ENCODE data around the gene NUP93. TPM values are rescaled to one million over a fixed set of nuclear protein-coding genes. Genes with fewer than 3 reads are reported as not detected.
"Not testable (repeated sequence)": the region's sequence is repeated elsewhere in the genome, so short reads cannot be mapped to it uniquely, and the experiment has no call there.

NUP93 gene
- total RNA-seq, 2 experiments from 2014 or later: 129 to 143 TPM

- DNase-seq (no peak), ATAC-seq (no peak)
- ChIA-PET POLR2A (interaction anchor here (0.6 to 1.1 kb wide), 4 partner anchors 10 to 247 kb away, joined by 3 to 4 read pairs (median 4); partner anchors contain the start of gene MT1X), CTCF (interaction anchor here (0.6 to 5.4 kb wide), 5 partner anchors 9 to 137 kb away, joined by 3 to 36 read pairs (median 3); no protein-coding TSS in a partner anchor)
- no peaks in the 10 kb centered on the region for H3K9me3 Mint-ChIP-seq (ENCODE audit: insufficient read depth)
- H3K4me1 Mint-ChIP-seq (ENCODE audit: low read depth): peaks cover 41% of the 10 kb centered on the region
- peak overlapping the region; percentile 93 for H3K27ac Mint-ChIP-seq
- peak overlapping the region; percentile 80 for H3K4me3 Mint-ChIP-seq
- H3K36me3 Mint-ChIP-seq (ENCODE audit: low read depth): peaks cover 8% of the 10 kb centered on the region
- H3K27me3 Mint-ChIP-seq (ENCODE audit: low read depth): no peaks in the 10 kb centered on the region
Measured at GRCh38 chr16:56710181-56710737, 19.7 kb upstream of the NUP93 start.

DNA sequence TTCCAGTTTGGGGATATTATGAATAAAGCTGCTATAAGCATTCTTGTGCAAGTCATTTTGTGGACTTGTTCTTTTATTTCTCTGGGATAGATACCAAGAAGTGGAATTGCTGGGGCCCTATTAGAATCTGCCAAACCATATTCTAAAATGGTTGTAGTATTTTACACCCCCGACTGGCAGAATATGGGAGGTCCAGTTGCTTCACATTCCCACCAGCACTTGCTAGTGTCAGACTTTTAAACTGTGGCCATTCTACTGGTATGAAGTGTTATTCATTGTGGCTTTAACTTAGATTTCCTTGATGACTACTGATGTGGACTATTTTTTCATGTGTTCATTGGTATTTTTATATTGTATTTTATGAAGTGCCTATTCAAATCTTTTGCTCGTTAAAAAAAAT, 18.1 kb upstream of the NUP93 start:
- Mint-ChIP-seq H3K4me1 (ENCODE audit: low read depth) (peaks cover 41% of the 10 kb centered on the region), H3K4me3 (no peak overlapping the region), H3K27me3 (ENCODE audit: low read depth) (no peaks in the 10 kb centered on the region), H3K36me3 (ENCODE audit: low read depth) (peaks cover 8% of the 10 kb centered on the region), H3K27ac (no peak overlapping the region), H3K9me3 (ENCODE audit: insufficient read depth) (no peaks in the 10 kb centered on the region)
- DNase-seq: no peak
- CTCF ChIA-PET: interaction anchor here (0.7 to 1.2 kb wide), 2 partner anchors 17 to 135 kb away, joined by 3 read pairs; no protein-coding TSS in a partner anchor
- no peak for ATAC-seq
- POLR2A ChIA-PET: no interaction called here

GRCh38 chr16:56713794-56714193, 16.1 kb upstream of the NUP93 start:
- Mint-ChIP-seq H3K27me3 (ENCODE audit: low read depth) (no peaks in the 10 kb centered on the region), H3K27ac (no peak overlapping the region), H3K4me3 (no peak overlapping the region), H3K36me3 (ENCODE audit: low read depth) (peaks cover 8% of the 10 kb centered on the region), H3K4me1 (ENCODE audit: low read depth) (peaks cover 26% of the 10 kb centered on the region), H3K9me3 (ENCODE audit: insufficient read depth) (no peaks in the 10 kb centered on the region)
- CTCF ChIA-PET: interaction anchor here (1.5 kb wide), 1 partner anchor 12 kb away, joined by 5 read pairs; no protein-coding TSS in a partner anchor
- no peak for ATAC-seq
- POLR2A ChIA-PET: no interaction called here
- no peak for DNase-seq

DNA sequence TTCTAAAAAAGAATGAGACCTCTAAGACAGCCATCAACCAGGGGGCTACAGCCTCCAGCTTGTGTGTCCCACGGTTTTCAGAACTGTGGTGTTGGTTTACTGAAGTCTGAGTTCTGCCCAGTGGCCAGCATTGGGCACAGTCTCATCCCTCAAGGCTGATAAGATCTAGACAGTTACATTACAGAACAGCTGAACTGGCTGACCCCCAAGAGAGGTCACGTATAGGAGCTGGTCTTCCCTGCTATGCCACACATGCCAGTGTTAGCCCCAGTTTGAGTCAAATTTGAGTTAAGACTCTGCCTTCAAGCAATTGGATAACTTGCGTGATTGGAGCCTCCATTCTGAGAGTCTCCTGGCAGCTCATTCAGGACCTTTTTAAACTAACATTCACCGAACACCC, 14.8 kb upstream of the NUP93 start:
- Mint-ChIP-seq H3K27me3 (ENCODE audit: low read depth) (no peaks in the 10 kb centered on the region), H3K4me1 (ENCODE audit: low read depth) (peaks cover 13% of the 10 kb centered on the region), H3K9me3 (ENCODE audit: insufficient read depth) (no peaks in the 10 kb centered on the region), H3K36me3 (ENCODE audit: low read depth) (peaks cover 5% of the 10 kb centered on the region), H3K27ac (no peak overlapping the region), H3K4me3 (no peak overlapping the region)
- ATAC-seq (no peak), DNase-seq (peak; percentile 4)
- ChIA-PET POLR2A (no interaction called here), CTCF (interaction anchor here (1.0 to 4.1 kb wide), 4 partner anchors 7 to 75 kb away, joined by 3 to 23 read pairs (median 3); no protein-coding TSS in a partner anchor)

DNA sequence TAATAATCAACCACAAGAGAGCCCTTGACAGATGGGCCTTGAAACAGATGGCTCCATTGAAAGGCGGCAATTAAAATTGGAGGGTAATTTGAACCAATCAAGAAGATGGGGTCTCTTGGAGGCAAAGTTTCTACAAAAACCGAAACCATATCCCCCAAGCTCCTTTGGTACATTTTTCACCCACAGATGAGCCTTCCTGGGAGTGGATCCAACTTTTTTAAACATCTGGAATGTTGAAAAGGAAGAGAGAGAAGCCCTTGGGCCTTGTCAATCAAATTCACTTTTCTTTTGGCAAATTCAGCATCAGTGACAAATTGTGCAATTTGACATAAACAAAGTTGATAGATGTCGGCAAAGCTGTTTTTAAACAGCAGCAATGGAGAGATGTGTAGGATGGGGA, 13.2 kb upstream of the NUP93 start:
- H3K4me1 Mint-ChIP-seq (ENCODE audit: low read depth): no peaks in the 10 kb centered on the region
- CTCF ChIA-PET: interaction anchor here (1.0 to 4.1 kb wide), 3 partner anchors 13 to 139 kb away, joined by 3 to 23 read pairs (median 6); partner anchors contain the start of gene NUP93
- H3K36me3 Mint-ChIP-seq (ENCODE audit: low read depth): peaks cover 2% of the 10 kb centered on the region
- no peak overlapping the region for H3K4me3 Mint-ChIP-seq
- H3K27ac Mint-ChIP-seq: no peak overlapping the region
- no peak for DNase-seq
- no peaks in the 10 kb centered on the region for H3K27me3 Mint-ChIP-seq (ENCODE audit: low read depth)
- POLR2A ChIA-PET: no interaction called here
- H3K9me3 Mint-ChIP-seq (ENCODE audit: insufficient read depth): no peaks in the 10 kb centered on the region
- no peak for ATAC-seq

GRCh38 chr16:56717532-56717931, 12.4 kb upstream of the NUP93 start:
- not testable (repeated sequence) for H3K27ac Mint-ChIP-seq; H3K9me3 Mint-ChIP-seq (ENCODE audit: insufficient read depth); H3K4me1 Mint-ChIP-seq (ENCODE audit: low read depth); H3K4me3 Mint-ChIP-seq; H3K27me3 Mint-ChIP-seq (ENCODE audit: low read depth); ATAC-seq; DNase-seq; H3K36me3 Mint-ChIP-seq (ENCODE audit: low read depth)
- ChIA-PET CTCF (interaction anchor here (0.8 to 4.1 kb wide), 2 partner anchors 16 to 141 kb away, joined by 3 to 23 read pairs; no protein-coding TSS in a partner anchor), POLR2A (interaction anchor here (0.6 to 0.7 kb wide), 2 partner anchors 9 to 29 kb away, joined by 3 to 6 read pairs; no protein-coding TSS in a partner anchor)

DNA sequence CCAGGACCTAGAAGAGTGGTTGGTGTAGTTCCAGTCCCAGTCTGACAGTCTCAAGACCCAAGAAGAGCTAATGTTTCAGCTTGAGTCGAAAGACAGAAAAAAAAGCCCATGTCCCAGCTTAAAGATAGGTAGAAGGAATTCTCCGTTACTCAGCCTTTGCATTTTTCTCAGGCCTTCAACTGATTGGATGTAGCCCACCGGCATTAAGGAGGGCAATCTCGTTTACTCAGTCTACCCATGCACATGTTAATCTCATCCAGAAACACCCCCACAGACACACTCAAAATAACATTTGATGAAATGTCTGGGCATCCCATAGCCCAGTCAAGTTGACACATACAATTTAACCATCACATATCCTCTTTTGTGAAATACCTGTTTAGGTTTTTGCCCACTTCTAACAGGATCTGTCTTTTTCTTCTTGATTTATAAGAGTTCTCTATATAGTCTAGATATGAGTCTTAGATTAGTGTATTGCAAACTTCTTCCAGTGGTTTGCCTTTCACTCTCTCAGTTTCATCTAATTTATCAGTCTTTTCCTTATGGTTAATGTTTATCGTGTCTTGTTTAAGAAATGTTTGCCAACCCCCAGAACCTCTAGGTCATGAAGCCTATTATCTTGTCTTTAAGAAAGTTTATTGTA, 7.6 kb upstream of the NUP93 start:
- H3K27ac Mint-ChIP-seq: no peak overlapping the region
- H3K9me3 Mint-ChIP-seq (ENCODE audit: insufficient read depth): no peaks in the 10 kb centered on the region
- ChIA-PET POLR2A (no interaction called here), CTCF (interaction anchor here (0.6 to 1.0 kb wide), 3 partner anchors 16 to 308 kb away, joined by 3 read pairs; no protein-coding TSS in a partner anchor)
- no peaks in the 10 kb centered on the region for H3K4me1 Mint-ChIP-seq (ENCODE audit: low read depth)
- H3K4me3 Mint-ChIP-seq: no peak overlapping the region
- DNase-seq (no peak), ATAC-seq (no peak)
- peaks cover 4% of the 10 kb centered on the region for H3K27me3 Mint-ChIP-seq (ENCODE audit: low read depth)
- no peaks in the 10 kb centered on the region for H3K36me3 Mint-ChIP-seq (ENCODE audit: low read depth)

GRCh38 chr16:56724191-56724590, 5.7 kb upstream of the NUP93 start:
- H3K4me3 Mint-ChIP-seq: no peak overlapping the region
- H3K36me3 Mint-ChIP-seq (ENCODE audit: low read depth): no peaks in the 10 kb centered on the region
- DNase-seq (no peak), ATAC-seq (no peak)
- CTCF ChIA-PET: interaction anchor here (1.0 kb wide), 1 partner anchor 63 kb away, joined by 3 read pairs; no protein-coding TSS in a partner anchor
- POLR2A ChIA-PET: interaction anchor here (0.8 kb wide), 1 partner anchor 14 kb away, joined by 3 read pairs; no protein-coding TSS in a partner anchor
- H3K4me1 Mint-ChIP-seq (ENCODE audit: low read depth): peaks cover 10% of the 10 kb centered on the region
- no peak overlapping the region for H3K27ac Mint-ChIP-seq
- peaks cover 4% of the 10 kb centered on the region for H3K27me3 Mint-ChIP-seq (ENCODE audit: low read depth)
- H3K9me3 Mint-ChIP-seq (ENCODE audit: insufficient read depth): no peaks in the 10 kb centered on the region

GRCh38 chr16:56726283-56726682, 3.6 kb upstream of the NUP93 start:
- no peak overlapping the region for H3K27ac Mint-ChIP-seq
- no peak overlapping the region for H3K4me3 Mint-ChIP-seq
- peaks cover 4% of the 10 kb centered on the region for H3K27me3 Mint-ChIP-seq (ENCODE audit: low read depth)
- H3K36me3 Mint-ChIP-seq (ENCODE audit: low read depth): no peaks in the 10 kb centered on the region
- ChIA-PET POLR2A (no interaction called here), CTCF (no interaction called here)
- no peaks in the 10 kb centered on the region for H3K9me3 Mint-ChIP-seq (ENCODE audit: insufficient read depth)
- H3K4me1 Mint-ChIP-seq (ENCODE audit: low read depth): peaks cover 21% of the 10 kb centered on the region
- no peak for ATAC-seq
- no peak for DNase-seq

DNA sequence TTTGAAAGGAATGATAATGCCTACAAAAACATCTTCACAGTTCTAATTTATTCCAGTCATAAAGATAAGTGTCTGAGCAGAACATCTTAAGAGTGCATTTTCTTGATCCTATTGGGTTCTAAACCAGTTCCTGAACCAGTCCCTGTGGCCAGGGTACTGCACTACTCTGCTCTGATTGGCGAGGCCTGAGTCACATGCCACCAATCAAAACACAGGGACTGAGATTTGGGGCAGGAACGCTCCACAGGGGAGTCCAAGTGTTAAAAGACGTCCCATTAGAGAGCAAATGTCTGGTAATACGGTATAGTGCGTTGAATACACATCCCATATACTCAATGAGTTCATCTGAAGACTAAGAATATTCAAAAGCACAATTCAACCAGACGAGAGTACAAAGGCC, 3.0 kb upstream of the NUP93 start:
- H3K27ac Mint-ChIP-seq: no peak overlapping the region
- DNase-seq: no peak
- no peak overlapping the region for H3K4me3 Mint-ChIP-seq
- ChIA-PET POLR2A (no interaction called here), CTCF (interaction anchor here (0.7 to 3.1 kb wide), 2 partner anchors 25 to 63 kb away, joined by 4 to 19 read pairs; no protein-coding TSS in a partner anchor)
- H3K27me3 Mint-ChIP-seq (ENCODE audit: low read depth): peaks cover 4% of the 10 kb centered on the region
- no peaks in the 10 kb centered on the region for H3K9me3 Mint-ChIP-seq (ENCODE audit: insufficient read depth)
- peaks cover 21% of the 10 kb centered on the region for H3K4me1 Mint-ChIP-seq (ENCODE audit: low read depth)
- H3K36me3 Mint-ChIP-seq (ENCODE audit: low read depth): no peaks in the 10 kb centered on the region
- ATAC-seq: no peak

GRCh38 chr16:56728027-56728426, 1.9 kb upstream of the NUP93 start:
- Mint-ChIP-seq H3K27ac (no peak overlapping the region), H3K36me3 (ENCODE audit: low read depth) (no peaks in the 10 kb centered on the region), H3K27me3 (ENCODE audit: low read depth) (peaks cover 2% of the 10 kb centered on the region), H3K9me3 (ENCODE audit: insufficient read depth) (no peaks in the 10 kb centered on the region), H3K4me1 (ENCODE audit: low read depth) (peaks cover 21% of the 10 kb centered on the region), H3K4me3 (no peak overlapping the region)
- ChIA-PET CTCF (interaction anchor here (2.6 to 3.1 kb wide), 2 partner anchors 9 to 26 kb away, joined by 7 to 19 read pairs; no protein-coding TSS in a partner anchor), POLR2A (no interaction called here)
- no peak for DNase-seq
- no peak for ATAC-seq

Measured in activated CD8-positive, alpha-beta T cell treated with anti-CD3 and anti-CD28 coated beads, Interleukin-2, amount 10 ng/mL, durations not matched to agents 7 days and 5 days (primary cell).